ENCODE results near the gene RDX. TPM values are rescaled to one million over a fixed set of nuclear protein-coding genes. Genes with fewer than 3 reads are reported as not detected.

RDX gene
- total and polyA plus RNA-seq, 2 experiments from 2014 or later, result 45.2 to 226 TPM

GRCh38 chr11:110160016-110160415, 136.4 kb downstream of the RDX start:
- H3F3A ChIP-seq (replicated peaks; ENCODE audit: low read depth), result no peaks in the 10 kb centered on the region
- DNase-seq (ENCODE audit: low spot score) (no peak), ATAC-seq (no peak)
- H3K4me3 Mint-ChIP-seq, result no peak overlapping the region
- H3K27me3 ChIP-seq (ENCODE audit: insufficient read depth), result no peaks in the 10 kb centered on the region
- H4K20me1 ChIP-seq (replicated peaks; ENCODE audit: insufficient read depth), result no peaks in the 10 kb centered on the region
- H3K36me3 Mint-ChIP-seq (ENCODE audit: low read depth), result peaks cover 7% of the 10 kb centered on the region; the same call in 2 of the 3 replicates
- peaks cover 4% of the 10 kb centered on the region; the same call in 1 of the 2 replicates for H3K4me1 ChIP-seq (ENCODE audit: insufficient read depth)
- no peaks in the 10 kb centered on the region for H3K79me2 ChIP-seq (replicated peaks; ENCODE audit: insufficient read depth)
- H3K36me3 ChIP-seq (ENCODE audit: insufficient read depth), result no peaks in the 10 kb centered on the region
- H3K9me2 ChIP-seq (ENCODE audit: insufficient read depth), result no peaks in the 10 kb centered on the region
- TF ChIP-seq EZH2 (IDR thresholded peaks at IDR 0.05; ENCODE audit: low read depth, unreplicated experiment) (no peak), NANOG (IDR thresholded peaks at IDR 0.05; ENCODE audit: borderline replicate concordance) (no peak), REST (IDR thresholded peaks at IDR 0.05; ENCODE audit: unreplicated experiment) (no peak), POLR2AphosphoS5 (IDR thresholded peaks at IDR 0.05; ENCODE audit: low read depth) (no peak), EZH2phosphoT487 (IDR thresholded peaks at IDR 0.05; ENCODE audit: unreplicated experiment) (no peak), ETS1 (IDR thresholded peaks at IDR 0.05) (no peak), CREB1 (CRISPR knock-in tag; IDR thresholded peaks at IDR 0.05; ENCODE audit: low read depth) (no peak), ZNF331 (CRISPR knock-in tag; IDR thresholded peaks at IDR 0.05; ENCODE audit: low read depth) (no peak), ZNF114 (CRISPR knock-in tag; IDR thresholded peaks at IDR 0.05) (no peak), JUNB (IDR thresholded peaks at IDR 0.05; ENCODE audit: unreplicated experiment) (no peak), ZNF462 (CRISPR knock-in tag; IDR thresholded peaks at IDR 0.05) (no peak)
- H3K4me1 Mint-ChIP-seq, result peaks cover 7% of the 10 kb centered on the region; the same call in 2 of the 3 replicates
- H3K4me2 ChIP-seq, result no peak overlapping the region
- H3K27ac ChIP-seq (ENCODE audit: low read depth), result no peak overlapping the region
- peaks cover 2% of the 10 kb centered on the region for H3K27me3 Mint-ChIP-seq (ENCODE audit: insufficient read depth, low read depth, poor library complexity)
- no peak overlapping the region for H3K4me3 ChIP-seq
- no peaks in the 10 kb centered on the region for H3K9me3 Mint-ChIP-seq
- H2AFZ ChIP-seq, result no peak overlapping the region
- H3K27ac Mint-ChIP-seq, result no peak overlapping the region

Data from GM23338 (cell line).